OCI-LY1 (cell line): ENCODE measurements around the gene TACC3.

Experiments
- H2AFZ ChIP-seq: fragments of 200-600 bp; sonication (generic), shearing (Covaris generic); 2 replicates; pipeline ENCODE4 v1.6.0; 2014; ENCODE audit warnings: antibody characterized with exemption, mild to moderate bottlenecking, low read length
- H3F3A ChIP-seq: fragments of 200-600 bp; sonication (generic), shearing (Covaris generic); 2 replicates; pipeline ENCODE4 v1.6.0; 2014; ENCODE audit warnings: mild to moderate bottlenecking, antibody characterized with exemption, low read length, moderate library complexity; ENCODE audit not compliant: insufficient read depth
- H3K27ac ChIP-seq: fragments of 200-600 bp; sonication (generic); 2 replicates; pipeline ENCODE4 v1.5.1; 2014; ENCODE audit warnings: low read length, mixed run types, mild to moderate bottlenecking, low read depth; ENCODE audit not compliant: poor library complexity, severe bottlenecking
- H3K27me3 ChIP-seq: fragments of 200-600 bp; sonication (generic); 2 replicates; pipeline ENCODE4 v1.6.0; 2014; ENCODE audit warnings: antibody characterized with exemption, mild to moderate bottlenecking, low read length, moderate library complexity; ENCODE audit not compliant: insufficient read depth
- H3K36me3 ChIP-seq: fragments of 200-600 bp; sonication (generic); 2 replicates; pipeline ENCODE4 v1.6.1; 2014; ENCODE audit warnings: mild to moderate bottlenecking, antibody characterized with exemption, low read length, moderate library complexity, mixed read lengths; ENCODE audit not compliant: insufficient read depth
- H3K4me1 ChIP-seq: fragments of 200-600 bp; sonication (generic); 2 replicates; pipeline ENCODE4 v1.5.1; 2014; ENCODE audit warnings: mild to moderate bottlenecking, low read length, moderate library complexity; ENCODE audit not compliant: insufficient read depth, severe bottlenecking
- H3K4me2 ChIP-seq: fragments of 200-600 bp; sonication (generic), shearing (Covaris generic); 2 replicates; pipeline ENCODE4 v1.6.1; 2014; ENCODE audit warnings: low read length
- H3K4me3 ChIP-seq: fragments of 200-600 bp; sonication (generic); 2 replicates; pipeline ENCODE4 v1.5.1; 2014; ENCODE audit warnings: low read length, low read depth, mild to moderate bottlenecking, mixed read lengths; ENCODE audit not compliant: poor library complexity, severe bottlenecking
- H3K79me2 ChIP-seq: fragments of 200-600 bp; shearing (Covaris generic); 2 replicates; pipeline ENCODE4 v1.6.1; 2016; ENCODE audit warnings: mixed run types, low read length, mixed read lengths; ENCODE audit not compliant: insufficient read depth
- H3K9ac ChIP-seq: fragments of 200-600 bp; sonication (generic), shearing (Covaris generic); 2 replicates; pipeline ENCODE4 v1.6.1; 2014; ENCODE audit warnings: mild to moderate bottlenecking, low read length, mixed read lengths
- H3K9me2 ChIP-seq: fragments of 200-600 bp; sonication (generic), shearing (Covaris generic); 2 replicates; pipeline ENCODE4 v1.6.1; 2014; ENCODE audit warnings: low read depth, mild to moderate bottlenecking, low read length, mixed read lengths
- H3K9me3 ChIP-seq: fragments of 200-600 bp; shearing (Covaris generic); 2 replicates; pipeline ENCODE4 v1.6.1; 2014; ENCODE audit warnings: low read length, mixed read lengths
- H4K20me1 ChIP-seq: fragments of 200-600 bp; sonication (generic), shearing (Covaris generic); 2 replicates; pipeline ENCODE4 v1.6.0; 2016; ENCODE audit warnings: mild to moderate bottlenecking, low read length; ENCODE audit not compliant: insufficient read depth
- CTCF ChIP-seq: fragments of 200-600 bp; sonication (generic), shearing (Covaris generic); IDR thresholded peaks from 2 replicates; pipeline ENCODE4 v1.5.1; 2017; ENCODE audit warnings: mild to moderate bottlenecking, antibody characterized with exemption, low read length, moderate library complexity, mixed read lengths
- EZH2 ChIP-seq: fragments of 200-600 bp; sonication (generic), shearing (Covaris generic); IDR thresholded peaks from 2 replicates; pipeline ENCODE4 v1.8.0; 2017; ENCODE audit warnings: borderline replicate concordance, mixed run types, mild to moderate bottlenecking, antibody characterized with exemption, low read length, moderate library complexity, mixed read lengths

The TACC3 gene

GRCh38 chr4:1756079-1756478 is 34.8 kb downstream of the TACC3 start:
- Histone ChIP-seq H3K4me3 (no peak overlapping the region), H3K27ac (no peak overlapping the region), H3K9ac (no peak overlapping the region), H3K9me3 (no peaks in the 10 kb centered on the region), H3K9me2 (no peaks in the 10 kb centered on the region), H3K4me2 (no peak overlapping the region), H3K4me1 (no peaks in the 10 kb centered on the region), H3F3A (no peaks in the 10 kb centered on the region), H3K36me3 (no peaks in the 10 kb centered on the region), H3K79me2 (no peaks in the 10 kb centered on the region), H2AFZ (no peak overlapping the region), H3K27me3 (no peaks in the 10 kb centered on the region), H4K20me1 (no peaks in the 10 kb centered on the region)
- no peak for TF ChIP-seq EZH2
- TF ChIP-seq CTCF, result no peak

DNA sequence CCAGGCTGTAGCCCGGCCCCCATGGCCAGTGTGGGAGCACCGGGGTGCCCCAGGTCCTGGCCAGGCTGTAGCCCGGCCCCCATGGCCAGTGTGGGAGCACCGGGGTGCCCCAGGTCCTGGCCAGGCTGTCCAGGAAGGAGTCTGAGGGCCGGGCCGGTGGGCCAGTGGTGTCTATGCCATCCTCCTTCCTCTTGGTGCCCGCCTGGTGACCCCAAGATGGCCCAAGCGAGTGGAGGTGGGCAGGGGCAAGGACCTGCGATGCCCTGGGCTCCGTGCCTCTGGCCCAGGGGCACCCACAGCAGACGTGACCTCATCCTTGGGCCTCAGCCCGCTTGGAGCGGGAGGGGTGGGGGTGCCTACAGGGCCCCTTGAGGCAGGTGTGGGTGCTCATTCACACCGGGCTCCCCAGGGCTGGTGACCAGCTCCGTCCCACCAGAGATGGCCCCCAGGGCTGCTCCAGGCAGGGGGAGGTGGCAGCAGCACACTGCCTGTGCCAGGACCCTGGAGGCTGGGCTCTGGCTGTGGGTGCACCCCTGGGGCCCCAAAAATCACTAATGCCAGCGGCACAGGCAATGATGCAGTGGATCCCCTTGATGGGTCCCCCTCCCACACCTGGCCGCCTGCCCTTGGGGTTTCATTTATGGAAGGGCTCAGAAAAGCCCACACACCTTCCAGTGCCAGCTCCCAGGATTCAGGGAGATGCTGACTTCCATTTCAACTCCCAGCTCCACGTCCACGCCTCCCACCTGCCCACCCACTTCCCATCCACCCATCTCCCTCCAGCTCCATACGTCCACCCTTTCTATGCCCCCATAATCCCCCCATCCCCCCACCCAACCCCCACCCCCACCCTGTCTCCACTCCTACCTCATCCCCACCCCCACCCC is 35.8 kb downstream of the TACC3 start:
- H3K4me3 ChIP-seq, result no peak overlapping the region
- no peaks in the 10 kb centered on the region for H3K36me3 ChIP-seq
- no peak overlapping the region for H3K27ac ChIP-seq
- no peaks in the 10 kb centered on the region for H3K9me3 ChIP-seq
- H3K9ac ChIP-seq, result no peak overlapping the region
- no peaks in the 10 kb centered on the region for H4K20me1 ChIP-seq
- no peaks in the 10 kb centered on the region for H3K79me2 ChIP-seq
- no peaks in the 10 kb centered on the region for H3F3A ChIP-seq
- no peaks in the 10 kb centered on the region for H3K4me1 ChIP-seq
- no peaks in the 10 kb centered on the region for H3K9me2 ChIP-seq
- no peaks in the 10 kb centered on the region for H3K27me3 ChIP-seq
- TF ChIP-seq EZH2 (no peak), CTCF (no peak)
- no peak overlapping the region for H3K4me2 ChIP-seq
- H2AFZ ChIP-seq, result no peak overlapping the region

DNA sequence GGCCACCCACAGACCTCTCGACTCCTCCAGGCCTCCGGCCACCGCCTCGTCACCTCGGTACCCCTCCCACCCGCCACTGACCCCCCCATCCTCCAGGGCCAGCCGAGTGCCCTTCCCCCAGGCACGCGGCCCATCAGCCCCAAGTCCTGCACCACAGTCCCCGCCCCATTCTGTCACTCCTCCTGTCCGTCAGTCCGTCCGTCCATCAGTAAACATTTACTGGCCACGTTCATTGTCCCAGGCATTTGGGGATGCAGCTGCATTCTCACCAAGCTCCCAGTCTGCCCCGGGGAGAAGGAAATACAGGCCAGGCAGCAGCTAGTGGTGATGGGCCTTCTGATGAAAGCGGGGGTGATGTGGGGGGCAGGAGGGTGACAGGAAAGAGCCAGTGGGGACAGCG is 36.5 kb downstream of the TACC3 start:
- no peak overlapping the region for H3K27ac ChIP-seq
- no peaks in the 10 kb centered on the region for H3F3A ChIP-seq
- no peak overlapping the region for H3K9ac ChIP-seq
- H3K79me2 ChIP-seq, result no peaks in the 10 kb centered on the region
- no peak for TF ChIP-seq EZH2
- TF ChIP-seq CTCF, result no peak
- no peak overlapping the region for H2AFZ ChIP-seq
- H3K9me2 ChIP-seq, result no peaks in the 10 kb centered on the region
- no peak overlapping the region for H3K4me3 ChIP-seq
- no peaks in the 10 kb centered on the region for H3K9me3 ChIP-seq
- H4K20me1 ChIP-seq, result no peaks in the 10 kb centered on the region
- no peaks in the 10 kb centered on the region for H3K4me1 ChIP-seq
- H3K27me3 ChIP-seq, result no peaks in the 10 kb centered on the region
- H3K36me3 ChIP-seq, result no peaks in the 10 kb centered on the region
- H3K4me2 ChIP-seq, result no peak overlapping the region
